Activated CD4-positive, alpha-beta T cell treated with anti-CD3 and anti-CD28 coated beads for 24 hours (primary cell): ENCODE data around the gene TENM4.

Experiments
- DNase-seq, 2 donors: peaks; one replicate each; pipeline ENCODE4 v3.0.0-alpha.2; 2020; ENCODE audit warnings: low read depth in 2 of 2

The TENM4 gene

DNA sequence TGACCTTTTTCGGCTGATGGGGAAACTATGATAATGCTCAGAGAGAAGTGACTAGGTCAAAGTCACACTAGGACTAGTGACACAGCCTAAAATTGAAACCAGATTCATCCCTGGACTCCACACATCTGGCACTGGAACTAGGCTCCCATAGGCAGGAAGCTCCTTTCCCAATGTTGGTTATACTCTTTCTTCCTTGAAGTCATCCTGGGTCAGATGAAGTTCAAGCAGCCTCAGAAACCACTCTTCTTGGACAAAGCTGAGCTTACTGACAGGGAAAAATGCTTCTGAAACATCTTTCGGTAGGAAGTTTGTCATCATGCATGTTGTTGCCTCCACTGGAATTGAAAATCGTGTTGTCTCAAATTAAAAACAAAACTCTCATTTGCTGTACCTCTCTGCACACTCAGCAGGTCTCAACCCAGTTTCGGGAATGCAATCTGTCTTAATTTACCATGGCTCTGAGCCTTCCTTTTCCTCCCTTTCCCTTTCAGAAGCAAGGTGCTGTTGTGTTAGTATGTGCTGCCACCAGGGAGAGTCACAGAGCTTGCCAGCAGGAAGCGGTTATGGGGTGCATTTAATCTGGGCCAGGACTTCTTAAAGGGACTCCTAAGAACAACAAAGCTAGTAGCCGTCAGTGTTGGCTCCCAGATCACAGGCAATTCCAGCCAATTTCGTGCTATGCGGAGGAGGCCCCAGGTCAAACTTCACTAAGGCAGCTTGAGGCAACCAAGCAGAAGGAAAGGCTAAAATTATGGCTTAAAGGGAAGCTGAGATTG lies 384.8 kb downstream of the TENM4 start:
- DNase-seq, result no peak

DNA sequence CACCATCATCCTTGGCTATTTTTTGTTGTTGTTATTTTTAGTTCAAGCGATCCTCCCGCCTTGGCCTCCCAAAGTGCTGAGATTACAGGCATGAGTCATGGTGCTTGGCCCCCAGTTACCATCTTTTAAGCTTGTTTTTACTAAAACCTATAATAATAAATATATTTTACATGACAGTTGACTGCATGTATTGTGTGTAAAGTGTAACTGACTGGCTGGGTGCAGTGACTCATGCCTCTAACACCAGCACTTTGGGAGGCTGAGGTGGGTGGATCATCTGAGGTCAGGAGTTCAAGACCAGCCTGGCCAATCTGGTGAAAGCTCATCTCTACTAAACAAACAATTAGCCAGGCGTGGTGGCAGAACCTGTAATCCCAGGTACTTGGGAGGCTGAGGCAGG lies 386.2 kb downstream of the TENM4 start:
- DNase-seq, result no peak

DNA sequence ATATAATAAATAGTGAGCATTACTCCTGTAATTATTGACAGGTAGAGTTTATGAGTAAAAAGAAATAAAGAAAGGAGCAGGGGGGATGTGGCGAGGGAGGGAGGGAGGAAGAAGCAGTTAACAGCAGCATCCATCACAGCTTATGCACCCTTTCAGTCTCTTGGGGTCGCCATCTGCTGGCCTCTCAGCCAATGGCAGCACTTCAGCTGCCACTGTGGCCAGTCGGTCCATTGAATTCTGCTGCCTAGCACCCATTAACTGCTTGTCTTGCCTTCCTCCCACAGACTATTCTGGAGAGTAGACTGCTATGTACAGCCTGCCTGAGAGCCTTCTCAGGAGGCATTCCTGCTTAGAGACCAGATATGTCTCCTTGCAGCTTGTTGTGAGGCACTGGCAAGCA lies 388.3 kb downstream of the TENM4 start:
- DNase-seq, result no peak

DNA sequence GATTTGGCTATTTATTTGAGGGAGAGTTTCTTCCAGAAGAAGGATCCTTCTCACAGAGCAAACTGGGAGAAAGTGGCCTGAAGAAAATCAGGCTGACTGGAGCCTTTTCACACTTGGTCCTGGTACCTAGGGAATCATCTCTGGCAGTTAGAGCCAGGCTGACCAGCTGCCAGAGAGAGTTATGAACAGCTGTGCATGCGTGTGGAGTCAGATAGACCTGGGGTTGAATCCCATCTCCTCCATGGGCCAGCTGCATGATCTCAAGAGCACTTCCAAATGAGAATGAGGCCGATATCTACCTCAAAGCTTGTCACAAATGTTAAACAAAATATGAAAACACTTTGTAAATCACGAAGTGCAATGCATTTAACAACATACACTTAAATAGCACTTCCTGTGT lies 390.0 kb downstream of the TENM4 start:
- no peak for DNase-seq

- no peak for DNase-seq
These were observed 391.1 kb downstream of the TENM4 start for GRCh38 chr11:79049741-79050179.

- no peak for DNase-seq
These were observed 392.9 kb downstream of the TENM4 start for GRCh38 chr11:79047980-79048379.

GRCh38 chr11:79047321-79047720 lies 393.5 kb downstream of the TENM4 start:
- DNase-seq, result no peak

GRCh38 chr11:79046366-79046765 lies 394.5 kb downstream of the TENM4 start:
- no peak for DNase-seq

GRCh38 chr11:79045800-79046304 lies 395.0 kb downstream of the TENM4 start:
- DNase-seq, result no peak

- DNase-seq, result no peak
These were observed 395.6 kb downstream of the TENM4 start for GRCh38 chr11:79045018-79045799.

- no peak for DNase-seq
These were observed 396.6 kb downstream of the TENM4 start for GRCh38 chr11:79044201-79044600.

GRCh38 chr11:79043726-79044125 lies 397.1 kb downstream of the TENM4 start:
- no peak for DNase-seq

- no peak for DNase-seq
These were observed 398.0 kb downstream of the TENM4 start for GRCh38 chr11:79042824-79043223.

DNA sequence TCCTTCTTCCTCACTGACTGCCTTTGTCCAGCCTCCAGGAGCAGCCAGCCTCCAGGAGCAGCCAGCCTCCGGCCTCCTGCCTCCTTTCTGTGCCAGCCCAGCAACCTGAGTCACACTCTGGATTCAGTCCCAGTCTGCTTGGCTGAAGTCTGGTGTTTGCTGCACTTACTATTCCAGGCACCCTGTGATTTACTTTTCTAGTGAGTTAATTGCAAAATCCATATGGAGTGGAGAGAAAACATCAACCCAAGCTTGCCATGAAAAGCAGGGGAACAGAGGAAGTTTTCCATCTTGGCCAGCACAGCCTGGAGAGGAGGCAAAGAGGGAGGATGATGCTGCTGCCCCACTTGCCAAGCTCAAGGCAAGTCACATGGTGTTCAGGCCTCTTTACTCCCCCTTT lies 400.5 kb downstream of the TENM4 start:
- no peak for DNase-seq

DNA sequence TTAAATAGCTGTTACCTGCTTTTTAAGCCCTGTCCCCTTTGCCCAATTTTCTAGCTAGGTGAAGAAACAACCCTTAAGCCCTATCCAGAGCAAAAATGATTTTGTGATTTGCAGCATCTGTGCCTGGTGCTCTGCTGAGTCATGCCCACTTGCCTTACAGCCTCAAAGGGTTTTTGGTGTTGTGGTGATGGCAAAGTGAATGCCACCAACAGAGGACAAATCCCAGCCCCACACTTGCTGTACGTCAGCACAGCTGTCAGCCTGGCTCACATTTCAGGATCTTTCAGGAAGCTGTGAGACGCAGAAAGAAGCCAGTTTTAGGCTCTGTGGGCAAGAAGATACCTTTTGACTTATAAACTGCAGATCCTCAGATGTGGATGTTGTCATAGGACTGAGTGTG lies 401.7 kb downstream of the TENM4 start:
- no peak for DNase-seq

GRCh38 chr11:79035881-79036280 lies 404.9 kb downstream of the TENM4 start:
- DNase-seq, result no peak

DNA sequence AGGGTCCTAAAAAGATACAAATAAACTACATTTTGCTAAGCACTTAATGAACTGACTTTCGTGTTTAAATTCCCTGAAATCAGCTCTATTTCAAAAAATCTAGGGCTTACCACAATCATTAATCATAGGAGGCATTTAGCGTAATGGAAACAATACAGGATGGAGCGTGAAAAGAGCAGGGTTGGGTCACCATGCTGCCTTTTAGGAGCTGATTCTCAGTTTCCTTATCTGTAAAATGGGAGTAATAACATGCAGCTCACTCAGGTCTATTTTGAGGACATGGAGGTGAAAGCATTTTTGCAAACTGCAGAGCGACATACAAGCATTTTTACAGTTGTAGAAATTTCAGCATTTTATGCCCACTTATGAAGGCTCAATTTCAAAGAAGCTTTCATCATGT lies 407.0 kb downstream of the TENM4 start:
- DNase-seq, result no peak

GRCh38 chr11:79030448-79030847 lies 410.4 kb downstream of the TENM4 start:
- no peak for DNase-seq

DNA sequence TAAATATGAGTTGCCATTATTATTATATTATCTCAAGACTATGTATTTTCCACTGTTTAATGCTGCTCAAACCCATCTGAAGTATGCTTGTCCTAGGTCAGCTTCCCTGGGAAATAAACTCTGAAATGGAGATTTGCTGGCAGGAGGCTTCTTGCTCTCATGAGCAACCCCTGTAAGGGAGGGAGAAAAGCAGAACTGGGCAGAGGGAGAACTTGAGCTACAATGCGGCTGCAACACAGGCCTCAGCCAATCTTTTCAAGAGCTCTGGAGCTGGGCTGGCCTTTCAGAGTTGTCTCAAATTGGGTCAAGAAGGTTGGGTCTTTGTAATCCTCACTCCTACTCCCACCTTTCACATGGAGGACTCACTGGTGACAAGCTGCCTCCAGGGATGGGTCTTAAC lies 412.6 kb downstream of the TENM4 start:
- DNase-seq, result no peak

GRCh38 chr11:79026803-79027445 lies 413.9 kb downstream of the TENM4 start:
- no peak for DNase-seq

DNA sequence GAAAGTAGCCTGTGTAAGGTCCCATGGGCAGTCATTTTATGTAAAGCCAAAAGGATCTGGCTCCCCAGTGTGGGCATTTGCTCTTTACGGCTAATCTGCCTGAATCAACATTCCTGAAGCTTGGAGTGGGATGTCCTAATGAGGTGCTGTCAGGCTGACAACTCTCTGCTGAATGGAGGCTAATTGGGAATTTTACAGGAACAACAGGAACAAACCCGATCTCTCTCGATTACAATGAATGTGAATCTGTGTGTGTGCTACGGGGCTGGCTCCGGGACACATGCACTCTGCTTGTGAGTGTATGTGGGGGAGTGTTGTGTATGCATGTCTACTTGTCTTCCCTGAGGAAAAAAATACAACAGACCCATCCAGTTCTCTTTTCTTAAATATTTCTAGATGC lies 415.2 kb downstream of the TENM4 start:
- no peak for DNase-seq

GRCh38 chr11:79025097-79025496 lies 415.7 kb downstream of the TENM4 start:
- DNase-seq, result no peak

- no peak for DNase-seq
These were observed 418.6 kb downstream of the TENM4 start for GRCh38 chr11:79022265-79022664.
